Left colon (tissue), 2 donors: ENCODE measurements around the gene PUS7. TPM values are rescaled to one million over a fixed set of nuclear protein-coding genes. Genes with fewer than 3 reads are reported as not detected.

ENCODE experiments used
- ATAC-seq: fragments of 200-7000 bp; cut with Tn5 transposase; one replicate; pipeline ENCODE4 v1.9.1; 2020; ENCODE audit warnings: mild to moderate bottlenecking, moderate library complexity
- DNase-seq, 2 donors: peaks; one replicate each; pipeline ENCODE4 v3.0.0-alpha.2; 2020
- intact Hi-C, 2 donors: fragments of 100-400 bp; cut with DNase I in 1 of 2; cut with micrococcal nuclease in 1 of 2; formaldehyde crosslinking; loops; one replicate each; pipeline versions ENCODE4 v1.11.2 to v1.14.0; 2022; cut with DNase I, micrococcal nuclease
- total RNA-seq, 2 donors: library from RNA; stranded (reverse); fragmentation: NEBNext Ultra II Directional; extraction: Animal tissue kit (Norgen Biotek cat#: 25700); gene quantifications; one replicate each; pipeline ENCODE4 v1.2.1, GENCODE V29; 2021
- donor health status: DM: no; HTN: no; CAD: no.
- donor health status: DM: yes; HTN: yes; CAD: no.

PUS7 gene
- total RNA-seq, 2 donors from 2014 or later, result 5.9 to 8.9 TPM

GRCh38 chr7:105512415-105512814 lies 9.7 kb downstream of the PUS7 start:
- no peak for DNase-seq
- intact Hi-C loops, result no loop called here
- ATAC-seq, result peak; percentile 20

DNA sequence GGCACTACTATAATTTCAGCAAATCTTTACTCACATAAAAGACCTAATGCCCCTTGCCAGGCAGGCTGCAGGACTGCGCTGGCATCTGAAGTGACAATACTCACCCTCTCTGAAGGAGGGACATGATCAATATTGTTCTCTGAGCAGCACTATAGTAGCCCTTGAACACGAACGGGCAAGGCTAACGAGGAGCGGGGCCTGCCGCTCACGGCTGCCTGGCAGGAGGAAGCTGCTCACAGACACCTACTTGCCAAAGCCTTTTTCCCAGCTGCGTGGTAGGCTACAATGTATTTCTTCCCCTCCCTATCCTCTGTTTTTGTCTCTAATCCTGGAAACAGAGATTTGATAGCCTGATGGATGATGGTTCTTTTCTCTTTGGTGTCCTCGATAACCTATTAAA lies 19.9 kb downstream of the PUS7 start:
- intact Hi-C loops, result no loop called here
- no peak for ATAC-seq
- no peak for DNase-seq

- DNase-seq, result no peak
- no peak for ATAC-seq
- intact Hi-C loops, result no loop called here
Observed at GRCh38 chr7:105497016-105497415, 25.1 kb downstream of the PUS7 start.

- DNase-seq, result no peak
- intact Hi-C loops, result no loop called here
- ATAC-seq, result no peak
Observed at GRCh38 chr7:105496521-105496920, 25.6 kb downstream of the PUS7 start.

GRCh38 chr7:105493923-105494315 lies 28.2 kb downstream of the PUS7 start:
- intact Hi-C loops, result no loop called here
- no peak for ATAC-seq
- no peak for DNase-seq

GRCh38 chr7:105493196-105493922 lies 28.7 kb downstream of the PUS7 start:
- intact Hi-C loops, result no loop called here

DNA sequence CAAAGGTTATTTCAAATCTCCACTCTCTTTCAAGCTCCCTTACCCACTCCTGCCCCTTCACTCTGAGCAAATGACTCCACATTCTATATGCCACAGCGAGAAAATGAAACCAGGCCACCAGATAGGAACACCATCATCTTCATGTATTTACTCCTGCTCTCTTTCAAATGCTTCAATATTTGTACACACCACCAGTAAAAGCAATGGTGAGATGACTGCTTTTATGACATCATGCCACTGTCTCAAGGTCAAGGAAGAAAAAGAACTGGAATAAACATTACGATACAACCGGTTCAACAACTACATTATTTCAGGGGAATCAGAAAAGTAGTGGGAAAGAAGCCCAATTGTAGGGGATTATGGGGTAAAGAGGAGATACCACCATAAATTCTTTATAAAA lies 32.7 kb downstream of the PUS7 start:
- ATAC-seq (peak; percentile 27), DNase-seq (no peak)
- intact Hi-C loops, result no loop called here

More at GRCh38 chr7:105493196-105493922, 28.7 kb downstream of the PUS7 start:
- ATAC-seq (no peak), DNase-seq (no peak)

GRCh38 chr7:105487579-105488571 lies 34.2 kb downstream of the PUS7 start:
- ATAC-seq, result peak; percentile 80
- no peak for DNase-seq
- intact Hi-C loops, result no loop called here

DNA sequence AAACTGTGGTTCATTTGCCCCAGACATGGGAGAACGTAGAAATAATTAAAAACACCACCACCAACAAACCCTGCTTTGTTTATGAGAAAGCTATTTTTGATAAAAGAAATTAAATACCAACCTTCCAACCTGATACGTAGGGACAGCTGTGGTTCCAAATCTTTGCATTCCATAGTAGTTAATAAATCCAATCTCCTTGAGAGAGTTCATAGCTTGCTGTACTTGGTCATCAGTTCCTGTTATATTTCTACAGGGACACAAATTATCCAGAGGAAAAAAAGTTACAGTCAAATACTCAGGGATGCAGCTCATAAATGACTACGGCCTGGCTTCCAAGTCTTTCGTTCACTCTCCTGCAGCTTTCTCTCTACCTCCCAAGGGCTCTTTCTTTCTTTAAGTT lies 41.1 kb downstream of the PUS7 start:
- no peak for ATAC-seq
- intact Hi-C loops, result no loop called here
- DNase-seq, result no peak

DNA sequence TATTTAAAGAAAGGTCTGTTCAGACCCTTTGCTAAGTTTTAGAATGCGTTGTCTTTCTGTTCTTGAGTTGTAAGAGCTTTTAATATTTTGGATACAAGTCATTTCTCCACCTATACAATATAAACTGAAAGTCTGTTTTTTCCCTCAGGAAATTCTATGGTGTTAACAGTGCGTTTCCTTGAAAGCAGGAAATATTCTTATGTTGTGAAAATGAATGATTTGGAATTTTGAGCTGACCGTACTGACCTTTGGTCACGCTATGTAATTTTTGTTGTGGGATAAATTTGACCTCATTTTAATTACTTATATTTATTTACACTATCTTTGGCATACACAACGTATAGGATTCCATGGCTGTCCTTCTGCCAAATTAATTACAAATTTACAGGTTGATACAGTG lies 43.5 kb downstream of the PUS7 start:
- no peak for DNase-seq
- intact Hi-C loops, result no loop called here
- no peak for ATAC-seq

DNA sequence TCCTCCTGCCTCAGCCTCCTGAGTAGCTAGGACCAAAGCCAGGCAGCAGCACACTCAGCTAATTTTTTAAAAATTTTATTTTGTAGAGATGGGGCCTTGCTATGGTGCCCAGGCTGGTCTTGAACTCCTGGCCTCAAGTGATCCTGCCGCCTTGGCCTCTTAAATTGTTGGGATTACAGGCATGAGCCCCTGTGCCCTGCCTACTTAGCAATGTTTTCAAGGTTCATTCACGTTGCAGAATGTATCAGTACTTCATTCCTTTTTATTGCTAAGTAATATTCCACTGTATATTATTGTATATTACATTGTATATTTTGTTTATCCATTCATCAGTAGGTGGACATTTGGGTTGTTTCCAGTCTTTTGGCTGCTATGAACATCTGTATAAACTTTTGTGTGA lies 44.2 kb downstream of the PUS7 start:
- no peak for ATAC-seq
- intact Hi-C loops, result no loop called here

GRCh38 chr7:105474045-105474444 lies 48.0 kb downstream of the PUS7 start:
- intact Hi-C loops, result no loop called here
- no peak for DNase-seq
- ATAC-seq, result no peak

More for the DNA sequence above, 44.2 kb downstream of the PUS7 start:
- no peak for DNase-seq

DNA sequence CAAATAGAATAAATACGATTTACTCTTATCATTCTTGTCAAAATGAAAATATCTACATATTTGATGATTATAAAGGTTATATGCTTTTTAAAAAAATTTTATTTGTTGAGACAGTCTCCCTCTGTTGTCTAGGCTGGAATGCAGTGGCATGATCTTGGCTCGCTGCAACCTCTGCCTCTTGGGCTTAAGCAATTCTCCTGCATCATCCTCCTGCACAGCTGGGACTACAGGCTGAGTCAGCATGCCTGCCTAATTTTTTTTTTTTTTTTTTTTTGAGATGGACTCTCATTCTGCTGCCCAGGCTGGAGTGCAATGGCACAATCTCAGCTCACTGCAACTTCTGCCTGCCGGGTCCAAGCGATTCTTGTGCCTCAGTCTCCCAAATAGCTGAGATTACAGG lies 48.9 kb downstream of the PUS7 start:
- ATAC-seq, result no peak
- no peak for DNase-seq
- intact Hi-C loops, result no loop called here

DNA sequence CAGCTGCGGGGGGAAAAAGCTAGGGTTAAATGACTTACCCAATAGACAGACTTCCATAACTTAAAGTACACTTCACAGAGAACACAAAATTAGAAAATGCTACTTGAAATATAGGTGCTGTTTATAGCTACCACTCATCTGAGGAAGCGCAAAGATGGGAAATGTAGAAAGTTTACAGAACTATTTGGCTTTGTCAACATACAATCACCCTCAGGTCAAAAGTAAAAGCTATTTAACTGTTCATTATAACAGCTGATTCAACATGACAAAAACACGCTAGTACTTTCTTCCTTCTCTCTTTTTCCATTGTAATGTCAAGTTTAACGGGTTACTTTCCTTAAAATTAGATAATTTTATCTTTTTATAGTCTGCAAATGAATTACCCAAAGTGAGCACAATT lies 51.2 kb downstream of the PUS7 start:
- DNase-seq, result no peak
- intact Hi-C loops, result no loop called here
- ATAC-seq, result no peak

GRCh38 chr7:105470090-105470489 lies 52.0 kb downstream of the PUS7 start:
- ATAC-seq, result no peak
- DNase-seq, result no peak
- intact Hi-C loops, result no loop called here

DNA sequence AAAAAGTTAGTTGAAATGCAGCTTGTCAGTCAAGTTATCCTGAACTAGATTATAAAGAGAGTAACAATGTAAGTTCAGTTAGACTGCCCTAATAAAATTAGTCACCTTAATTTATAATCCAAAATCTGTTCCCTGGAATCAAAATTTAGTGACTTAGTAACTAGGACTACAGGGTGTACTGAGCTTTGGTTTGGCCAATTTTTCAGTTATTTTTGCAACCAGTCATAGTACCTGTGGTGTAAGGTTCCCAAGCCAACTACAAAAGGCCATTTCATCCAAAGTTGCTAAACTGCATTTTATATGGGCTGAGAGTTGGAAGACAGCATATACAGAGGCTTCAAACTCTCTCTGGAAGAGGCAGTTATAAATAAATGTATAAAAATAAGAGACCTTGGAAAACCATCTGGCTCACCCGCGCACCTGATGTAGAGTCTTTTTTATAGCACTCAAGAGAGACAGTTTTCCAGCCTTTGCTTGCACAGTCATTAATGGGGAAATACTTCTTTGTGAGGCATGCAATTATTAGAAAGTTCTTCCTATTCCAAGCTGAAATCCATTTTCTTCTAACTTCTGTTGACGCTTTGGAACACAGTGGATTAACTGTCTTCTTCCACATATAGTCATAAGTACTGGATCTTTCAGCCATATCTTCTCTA lies 59.2 kb downstream of the PUS7 start:
- no peak for DNase-seq
- no peak for ATAC-seq
- intact Hi-C loops, result no loop called here

GRCh38 chr7:105461518-105461917 lies 60.6 kb downstream of the PUS7 start:
- DNase-seq, result no peak
- intact Hi-C loops, result no loop called here

GRCh38 chr7:105457619-105458225 lies 64.3 kb downstream of the PUS7 start:
- no peak for ATAC-seq
- intact Hi-C loops, result no loop called here
- no peak for DNase-seq

More at GRCh38 chr7:105461518-105461917, 60.6 kb downstream of the PUS7 start:
- ATAC-seq, result peak; percentile 81

- no peak for ATAC-seq
- intact Hi-C loops, result no loop called here
- no peak for DNase-seq
Observed at GRCh38 chr7:105454921-105455320, 67.2 kb downstream of the PUS7 start.
